Retinal pigment epithelial cell (primary cell): ENCODE measurements around the gene PRICKLE3.

Experiments
- DNase-seq: peaks from one replicate; pipeline ENCODE4 v3.0.0-alpha.2; 2010; ENCODE audit warnings: low read depth
- H3K4me3 ChIP-seq: 2 replicates; pipeline ENCODE4 v1.5.1; 2011; ENCODE audit warnings: mild to moderate bottlenecking, low read length, control low read depth, moderate library complexity
- CTCF ChIP-seq: conservative IDR thresholded peaks from 2 replicates; pipeline ENCODE4 v1.5.1; 2011; ENCODE audit warnings: low read depth, low read length, control low read depth, inconsistent platforms

The PRICKLE3 gene

GRCh38 chrX:49184294-49185281 lies 1.6 kb downstream of the PRICKLE3 start:
- no peak for TF ChIP-seq CTCF
- H3K4me3 ChIP-seq: peak overlapping the region; percentile 36
- peak; percentile 61 for DNase-seq

- no peak for TF ChIP-seq CTCF
- peak overlapping the region; percentile 21 for H3K4me3 ChIP-seq
- DNase-seq: no peak
Observed at GRCh38 chrX:49183701-49184281, 2.4 kb downstream of the PRICKLE3 start.

- no peak for DNase-seq
- H3K4me3 ChIP-seq: no peak overlapping the region
- TF ChIP-seq CTCF: no peak
Observed at GRCh38 chrX:49179358-49179757, 6.8 kb downstream of the PRICKLE3 start.

GRCh38 chrX:49178537-49178936 lies 7.6 kb downstream of the PRICKLE3 start:
- TF ChIP-seq CTCF: no peak
- H3K4me3 ChIP-seq: no peak overlapping the region
- DNase-seq: no peak

- no peak for DNase-seq
- no peak overlapping the region for H3K4me3 ChIP-seq
- TF ChIP-seq CTCF: no peak
Observed at GRCh38 chrX:49177873-49178480, 8.2 kb downstream of the PRICKLE3 start.

GRCh38 chrX:49177338-49177833 lies 8.8 kb downstream of the PRICKLE3 start:
- TF ChIP-seq CTCF: peak; percentile 15
- DNase-seq: no peak
- no peak overlapping the region for H3K4me3 ChIP-seq
